Measurements from ENCODE around the gene SRD5A2.

- TF ChIP-seq POLR2A (IDR thresholded peaks at IDR 0.05): no peak
- TF ChIP-seq CTCF (IDR thresholded peaks at IDR 0.05): no peak
- TF ChIP-seq EP300 (IDR thresholded peaks at IDR 0.05): no peak
These were observed 76.4 kb downstream of the SRD5A2 start for GRCh38 chr2:31504311-31504710.

Measured in ovary (tissue), 3 donors.